Thyroid gland (tissue), 4 donors: ENCODE data around the gene OR56A3. TPM values are rescaled to one million over a fixed set of nuclear protein-coding genes. Genes with fewer than 3 reads are reported as not detected.

ENCODE experiments used
- DNase-seq, 2 donors: peaks; one replicate each; pipeline ENCODE4 v3.0.0-alpha.2; 2019
- H3K27ac ChIP-seq, 3 donors: fragments of 200-600 bp; sonication (generic); 1 replicate in 2 of 3; 2 replicates in 1 of 3; pipeline ENCODE4 v1.5.1; 2016 to 2019; ENCODE audit warnings: mild to moderate bottlenecking in 1 of 3, moderate library complexity in 1 of 3
- H3K27me3 ChIP-seq: fragments of 200-600 bp; sonication (generic); one replicate; pipeline ENCODE4 v1.5.1; 2019
- H3K36me3 ChIP-seq, 2 donors: fragments of 200-600 bp; sonication (generic); one replicate each; pipeline ENCODE4 v1.5.1; 2016 to 2019
- H3K4me1 ChIP-seq, 2 donors: fragments of 200-600 bp; sonication (generic); one replicate each; pipeline ENCODE4 v1.5.1; 2017 to 2019
- H3K4me3 ChIP-seq, 3 donors: fragments of 200-600 bp; sonication (generic); replicated peaks in 1 of 3; 1 replicate in 2 of 3; 2 replicates in 1 of 3; pipeline ENCODE4 v1.5.1; 2016; ENCODE audit warnings: mild to moderate bottlenecking in 1 of 3
- H3K9me3 ChIP-seq: fragments of 200-600 bp; sonication (generic); one replicate; pipeline ENCODE4 v1.5.1; 2017
- POLR2A ChIP-seq, 2 donors: fragments of 450-650 bp; IDR thresholded peaks; one replicate each; pipeline ENCODE4 v1.6.1; 2017; ENCODE audit warnings: antibody characterized with exemption in 2 of 2, mild to moderate bottlenecking in 2 of 2, moderate library complexity in 1 of 2
- WGBS, 2 donors: methylation state at CpG; one replicate each; pipeline ENCODE4 v1.1.5; 2017; 5-methylcytosine and 5-hydroxymethylcytosine counted together
- intact Hi-C: fragments of 100-400 bp; cut with DNase I; formaldehyde crosslinking; loops from one replicate; pipeline ENCODE4 v1.15.1; 2023
- total RNA-seq, 4 donors: library from RNA; depleted of rRNA; stranded (reverse); fragments of >200 nt; gene quantifications; one replicate each; pipeline ENCODE4 v1.2.3, GENCODE V29; 2016
- TF ChIP-seq, protein P1 (sequence below), 6 experiments: fragments of 200-600 bp in 3 of 6; fragments of 450-650 bp in 3 of 6; sonication (generic) in 3 of 6; IDR thresholded peaks; one replicate each; pipeline ENCODE4 v1.5.1; 2016 to 2019; ENCODE audit warnings: antibody characterized with exemption in 6 of 6, mild to moderate bottlenecking in 2 of 6, inconsistent platforms in 1 of 6, moderate library complexity in 1 of 6

The OR56A3 gene
- total RNA-seq, 4 donors from 2014 or later, result not detected

DNA sequence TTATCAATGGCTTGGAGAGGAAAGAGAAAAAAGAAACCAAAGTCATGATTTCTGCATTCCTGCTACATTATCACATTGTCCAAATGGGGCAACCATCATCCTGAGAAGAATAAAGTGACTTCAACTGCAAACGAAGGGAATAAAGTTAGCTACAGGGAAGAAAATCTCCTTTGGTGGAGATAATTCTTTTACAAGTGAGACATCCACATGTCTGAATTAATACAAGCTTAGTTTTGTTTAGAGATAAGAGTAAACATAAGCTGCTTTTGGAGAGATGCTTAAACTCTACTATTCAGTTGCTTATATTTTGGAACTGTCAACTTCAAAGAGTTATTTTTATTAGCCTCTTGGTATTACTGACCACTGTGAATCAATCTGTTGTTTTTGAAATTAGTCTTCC lies 44.8 kb downstream of the OR56A3 start, which contains the start of gene OR52L1:
TSS of gene OR52L1 (minus strand) at position 101 of the 400 bp plus-strand sequence. CDS start at position 46, 55 bp downstream.
- 68 to 69% methylated on average over 1 of the region's 1 CpG for WGBS, 2 donors

DNA sequence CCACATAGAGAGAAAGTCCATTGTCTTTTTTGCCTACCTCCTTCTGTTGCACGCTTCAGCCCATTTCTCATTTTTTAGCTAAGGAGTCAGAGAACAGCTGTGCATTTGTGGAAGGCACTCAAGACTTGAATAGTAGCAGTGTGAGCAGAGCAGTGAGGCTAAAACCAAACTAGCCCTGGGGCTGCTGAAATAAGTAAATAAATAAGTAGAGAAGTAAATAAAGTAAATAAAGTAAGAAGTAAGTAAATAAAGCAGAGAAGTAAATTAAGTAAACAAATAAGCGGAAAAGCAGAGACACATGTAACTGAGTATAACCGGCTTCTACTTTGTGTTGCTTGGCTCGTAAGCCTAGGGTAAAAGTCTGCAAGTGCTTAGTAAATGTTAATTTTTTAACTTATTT lies 47.2 kb downstream of the OR56A3 start:
- WGBS, 2 donors, result 57 to 69% methylated on average over 4 of the region's 4 CpGs
- intact Hi-C loops, result no loop called here
- DNase-seq, result no peak

More for the DNA sequence above, 44.8 kb downstream of the OR56A3 start, which contains the start of gene OR52L1:
- intact Hi-C loops, result no loop called here
- no peaks in the 10 kb centered on the region for H3K27me3 ChIP-seq
- H3K4me1 ChIP-seq, result no peaks in the 10 kb centered on the region
- H3K9me3 ChIP-seq, result no peaks in the 10 kb centered on the region
- DNase-seq, result no peak
- H3K4me3 ChIP-seq, result no peak within 1 kb of the TSS
- TF ChIP-seq, protein P1, sequence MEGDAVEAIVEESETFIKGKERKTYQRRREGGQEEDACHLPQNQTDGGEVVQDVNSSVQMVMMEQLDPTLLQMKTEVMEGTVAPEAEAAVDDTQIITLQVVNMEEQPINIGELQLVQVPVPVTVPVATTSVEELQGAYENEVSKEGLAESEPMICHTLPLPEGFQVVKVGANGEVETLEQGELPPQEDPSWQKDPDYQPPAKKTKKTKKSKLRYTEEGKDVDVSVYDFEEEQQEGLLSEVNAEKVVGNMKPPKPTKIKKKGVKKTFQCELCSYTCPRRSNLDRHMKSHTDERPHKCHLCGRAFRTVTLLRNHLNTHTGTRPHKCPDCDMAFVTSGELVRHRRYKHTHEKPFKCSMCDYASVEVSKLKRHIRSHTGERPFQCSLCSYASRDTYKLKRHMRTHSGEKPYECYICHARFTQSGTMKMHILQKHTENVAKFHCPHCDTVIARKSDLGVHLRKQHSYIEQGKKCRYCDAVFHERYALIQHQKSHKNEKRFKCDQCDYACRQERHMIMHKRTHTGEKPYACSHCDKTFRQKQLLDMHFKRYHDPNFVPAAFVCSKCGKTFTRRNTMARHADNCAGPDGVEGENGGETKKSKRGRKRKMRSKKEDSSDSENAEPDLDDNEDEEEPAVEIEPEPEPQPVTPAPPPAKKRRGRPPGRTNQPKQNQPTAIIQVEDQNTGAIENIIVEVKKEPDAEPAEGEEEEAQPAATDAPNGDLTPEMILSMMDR (IDR thresholded peaks at IDR 0.05), result no peak
- no peak for TF ChIP-seq POLR2A (IDR thresholded peaks at IDR 0.05)
- no peak within 1 kb of the TSS for H3K27ac ChIP-seq
- no peaks in the 10 kb centered on the region for H3K36me3 ChIP-seq

DNA sequence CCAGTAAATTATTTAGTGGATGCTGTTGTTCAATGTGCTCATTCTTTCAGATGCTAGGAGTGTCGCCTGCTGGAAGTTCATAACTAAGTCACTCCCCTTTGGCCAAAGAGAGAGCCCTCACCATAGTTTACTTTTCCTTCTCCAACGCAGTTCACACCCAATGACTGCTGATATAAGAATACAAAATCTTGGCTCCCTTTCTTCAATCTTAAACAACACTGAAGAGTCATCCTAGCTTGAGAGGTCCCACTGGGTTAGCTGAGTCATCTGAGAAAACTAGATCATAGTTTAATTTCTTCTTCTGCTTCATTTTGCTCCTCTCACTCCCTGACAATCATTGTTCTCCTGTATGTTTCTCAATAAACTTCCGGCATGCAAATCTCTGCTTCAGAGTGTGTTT lies 50.1 kb downstream of the OR56A3 start:
- no peak overlapping the region for H3K27ac ChIP-seq
- 67 to 73% methylated on average over 3 of the region's 3 CpGs for WGBS, 2 donors
- no peaks in the 10 kb centered on the region for H3K9me3 ChIP-seq
- no peaks in the 10 kb centered on the region for H3K27me3 ChIP-seq
- no peak for DNase-seq
- no peaks in the 10 kb centered on the region for H3K36me3 ChIP-seq
- intact Hi-C loops, result no loop called here
- no peak for TF ChIP-seq POLR2A (IDR thresholded peaks at IDR 0.05)
- TF ChIP-seq, protein P1 (IDR thresholded peaks at IDR 0.05), result no peak
- no peak overlapping the region for H3K4me3 ChIP-seq
- no peaks in the 10 kb centered on the region for H3K4me1 ChIP-seq

More for the DNA sequence above, 47.2 kb downstream of the OR56A3 start:
- no peaks in the 10 kb centered on the region for H3K36me3 ChIP-seq
- no peak overlapping the region for H3K27ac ChIP-seq
- TF ChIP-seq, protein P1 (IDR thresholded peaks at IDR 0.05), result no peak
- no peak for TF ChIP-seq POLR2A (IDR thresholded peaks at IDR 0.05)
- H3K4me3 ChIP-seq, result no peak overlapping the region
- no peaks in the 10 kb centered on the region for H3K27me3 ChIP-seq
- H3K4me1 ChIP-seq, result no peaks in the 10 kb centered on the region
- no peaks in the 10 kb centered on the region for H3K9me3 ChIP-seq

DNA sequence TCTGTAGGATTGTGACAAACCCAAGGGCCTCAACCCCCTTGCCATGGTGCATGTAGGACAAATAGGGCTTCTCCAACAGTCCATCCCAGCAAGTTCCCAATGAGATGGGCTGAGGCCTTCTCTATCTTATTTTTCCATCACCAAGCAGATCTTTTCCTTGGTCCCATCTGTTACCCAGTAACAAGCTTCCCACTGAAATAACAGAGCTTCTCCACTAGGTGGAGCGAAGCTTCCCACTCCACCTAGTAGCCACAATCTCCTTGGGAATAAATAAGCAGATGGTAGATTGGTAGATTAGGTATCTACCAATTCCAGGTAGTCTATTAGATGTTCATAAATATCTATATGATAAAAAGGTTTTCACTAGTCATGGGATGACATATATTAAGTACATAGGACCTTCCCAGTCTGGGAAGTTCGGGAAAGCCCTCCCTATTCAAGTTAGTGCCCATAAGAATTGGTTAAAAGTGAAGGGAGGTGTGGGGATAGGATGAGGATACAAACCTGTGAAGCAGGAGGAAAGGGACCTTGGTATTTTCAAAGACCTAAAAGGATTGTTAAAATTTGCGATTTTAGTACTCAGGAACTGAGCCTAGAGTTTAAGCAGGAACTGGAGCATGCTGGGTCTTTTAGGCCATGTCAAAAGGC lies 50.7 kb downstream of the OR56A3 start:
- H3K27ac ChIP-seq, result no peak overlapping the region
- 56 to 60% methylated on average over 3 of the region's 3 CpGs for WGBS, 2 donors
- no peak overlapping the region for H3K4me3 ChIP-seq
- no peaks in the 10 kb centered on the region for H3K36me3 ChIP-seq
- intact Hi-C loops, result no loop called here
- TF ChIP-seq POLR2A (IDR thresholded peaks at IDR 0.05), result no peak
- TF ChIP-seq, protein P1 (IDR thresholded peaks at IDR 0.05), result peak in 3 of 6 experiments; percentile 17 to 40 (median 30)
- DNase-seq, result no peak
- no peaks in the 10 kb centered on the region for H3K9me3 ChIP-seq
- no peaks in the 10 kb centered on the region for H3K4me1 ChIP-seq
- no peaks in the 10 kb centered on the region for H3K27me3 ChIP-seq

DNA sequence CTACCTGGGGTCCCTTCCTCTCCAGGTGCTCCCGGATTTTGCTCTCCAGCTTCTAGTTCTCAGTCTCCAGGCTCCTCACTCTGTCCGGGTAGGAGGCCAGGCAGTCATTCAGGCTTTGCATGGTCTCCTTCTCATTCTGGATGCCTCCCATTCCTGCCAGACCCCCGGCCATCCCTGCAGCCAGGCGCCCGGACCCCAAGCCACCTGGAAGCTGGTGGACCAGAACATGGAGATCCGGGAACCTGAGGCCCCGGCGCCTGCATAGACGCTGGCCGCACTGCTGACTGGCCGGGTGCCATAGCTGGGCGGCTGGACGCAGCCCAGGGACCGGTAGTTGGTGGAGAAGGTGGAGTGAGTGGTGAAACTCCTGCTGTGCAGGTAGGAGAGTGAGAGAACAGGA lies 52.7 kb downstream of the OR56A3 start:
- no peak overlapping the region for H3K4me3 ChIP-seq
- intact Hi-C loops, result no loop called here
- TF ChIP-seq, protein P1 (IDR thresholded peaks at IDR 0.05), result no peak
- no peak for TF ChIP-seq POLR2A (IDR thresholded peaks at IDR 0.05)
- DNase-seq, result no peak
- H3K9me3 ChIP-seq, result no peaks in the 10 kb centered on the region
- WGBS, 2 donors, result 83 to 90% methylated on average over 13 to 14 of the region's 14 CpGs
- no peaks in the 10 kb centered on the region for H3K27me3 ChIP-seq
- no peaks in the 10 kb centered on the region for H3K4me1 ChIP-seq
- H3K36me3 ChIP-seq, result no peaks in the 10 kb centered on the region
- no peak overlapping the region for H3K27ac ChIP-seq
